Lower leg skin (tissue), 3 donors: ENCODE measurements around the gene ASTN1.

Source experiments
- POLR2A ChIP-seq, 2 donors: fragments of 450-650 bp; IDR thresholded peaks; one replicate each; pipeline ENCODE4 v1.6.1; 2016 to 2017; ENCODE audit warnings: antibody characterized with exemption in 2 of 2, mild to moderate bottlenecking in 1 of 2, moderate library complexity in 1 of 2
- TF ChIP-seq, protein P1 (sequence below), 3 donors: fragments of 450-650 bp; IDR thresholded peaks; one replicate each; pipeline ENCODE4 v1.5.1; 2016; ENCODE audit warnings: antibody characterized with exemption in 3 of 3, mild to moderate bottlenecking in 3 of 3, moderate library complexity in 2 of 3

DNA sequence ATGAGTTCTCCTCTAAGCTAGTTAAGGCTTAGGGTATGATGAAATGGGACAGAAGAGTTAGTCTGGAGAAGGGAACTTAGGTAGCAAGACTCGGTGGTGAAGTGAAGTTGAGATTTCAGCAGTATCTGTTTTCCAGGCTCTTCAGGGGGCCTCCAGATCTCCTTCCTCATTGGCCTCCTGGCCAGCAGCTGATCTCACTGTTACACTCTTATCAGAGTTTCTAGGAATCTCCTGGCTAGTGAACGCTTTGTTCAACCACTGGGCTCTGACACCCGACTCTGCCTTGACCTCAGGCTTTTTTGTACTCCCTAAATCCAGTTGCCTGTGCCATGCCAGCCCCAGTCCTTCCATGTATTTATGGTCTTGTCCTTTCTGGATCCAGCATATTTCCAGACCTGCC is 311.0 kb downstream of the ASTN1 start:
- TF ChIP-seq, protein P1, sequence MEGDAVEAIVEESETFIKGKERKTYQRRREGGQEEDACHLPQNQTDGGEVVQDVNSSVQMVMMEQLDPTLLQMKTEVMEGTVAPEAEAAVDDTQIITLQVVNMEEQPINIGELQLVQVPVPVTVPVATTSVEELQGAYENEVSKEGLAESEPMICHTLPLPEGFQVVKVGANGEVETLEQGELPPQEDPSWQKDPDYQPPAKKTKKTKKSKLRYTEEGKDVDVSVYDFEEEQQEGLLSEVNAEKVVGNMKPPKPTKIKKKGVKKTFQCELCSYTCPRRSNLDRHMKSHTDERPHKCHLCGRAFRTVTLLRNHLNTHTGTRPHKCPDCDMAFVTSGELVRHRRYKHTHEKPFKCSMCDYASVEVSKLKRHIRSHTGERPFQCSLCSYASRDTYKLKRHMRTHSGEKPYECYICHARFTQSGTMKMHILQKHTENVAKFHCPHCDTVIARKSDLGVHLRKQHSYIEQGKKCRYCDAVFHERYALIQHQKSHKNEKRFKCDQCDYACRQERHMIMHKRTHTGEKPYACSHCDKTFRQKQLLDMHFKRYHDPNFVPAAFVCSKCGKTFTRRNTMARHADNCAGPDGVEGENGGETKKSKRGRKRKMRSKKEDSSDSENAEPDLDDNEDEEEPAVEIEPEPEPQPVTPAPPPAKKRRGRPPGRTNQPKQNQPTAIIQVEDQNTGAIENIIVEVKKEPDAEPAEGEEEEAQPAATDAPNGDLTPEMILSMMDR (IDR thresholded peaks at IDR 0.05), result no peak
- no peak for TF ChIP-seq POLR2A (IDR thresholded peaks at IDR 0.05)
